SK-N-SH treated with all-trans-retinoic acid at 6 μM for 48 hours (cell line): ENCODE results near the gene HIP1.

Source experiments
- ATAC-seq: fragments of 200-7000 bp; cut with Tn5 transposase; 3 replicates; pipeline ENCODE4 v1.9.1; 2020; ENCODE audit warnings: mild to moderate bottlenecking, moderate library complexity
- ARNTL ChIP-seq: fragments of 450-650 bp; formaldehyde crosslinking; IDR thresholded peaks from 2 replicates; pipeline ENCODE4 v1.5.0; 2020; ENCODE audit warnings: low read depth, mild to moderate bottlenecking, moderate library complexity, borderline replicate concordance
- BACH2 ChIP-seq: fragments of 250-450 bp; sonication (Bioruptor Pico); IDR thresholded peaks from 2 replicates; pipeline ENCODE4 v1.9.0; 2021; ENCODE audit warnings: mild to moderate bottlenecking, borderline replicate concordance
- CREB5 ChIP-seq: fragments of 250-450 bp; sonication (Bioruptor Pico); IDR thresholded peaks from 2 replicates; pipeline ENCODE4 v1.5.1; 2020; ENCODE audit warnings: low read depth, mild to moderate bottlenecking, moderate library complexity
- CSDC2 ChIP-seq: fragments of 250-450 bp; sonication (Bioruptor Pico); IDR thresholded peaks from 2 replicates; pipeline ENCODE4 v1.5.0; 2020; ENCODE audit warnings: mild to moderate bottlenecking, moderate library complexity
- ESRRG ChIP-seq: fragments of 250-450 bp; sonication (Bioruptor Pico); IDR thresholded peaks from 2 replicates; pipeline ENCODE4 v1.6.1; 2021; ENCODE audit warnings: mild to moderate bottlenecking
- GLIS3 ChIP-seq: fragments of 250-450 bp; sonication (Bioruptor Pico); IDR thresholded peaks from 2 replicates; pipeline ENCODE4 v1.5.0; 2020; ENCODE audit warnings: mild to moderate bottlenecking, moderate library complexity
- ISL1 ChIP-seq: fragments of 250-450 bp; sonication (Bioruptor Pico); IDR thresholded peaks from 2 replicates; pipeline ENCODE4 v2.1.2; 2022; ENCODE audit warnings: mild to moderate bottlenecking, moderate library complexity
- OSR1 ChIP-seq: fragments of 250-450 bp; sonication (Bioruptor Pico); IDR thresholded peaks from 2 replicates; pipeline ENCODE4 v1.8.0; 2022; ENCODE audit warnings: moderate library complexity, mild to moderate bottlenecking, inconsistent platforms
- PATZ1 ChIP-seq: fragments of 250-450 bp; sonication (Bioruptor Pico); IDR thresholded peaks from 2 replicates; pipeline ENCODE4 v1.8.0; 2020; ENCODE audit warnings: mild to moderate bottlenecking, moderate library complexity, borderline replicate concordance
- POU6F1 ChIP-seq: fragments of 250-450 bp; sonication (Bioruptor Pico); IDR thresholded peaks from 2 replicates; pipeline ENCODE4 v1.8.0; 2021; ENCODE audit warnings: low read depth, mild to moderate bottlenecking, moderate library complexity, borderline replicate concordance
- PPARA ChIP-seq: fragments of 250-450 bp; sonication (Bioruptor Pico); IDR thresholded peaks from 2 replicates; pipeline ENCODE4 v1.5.0; 2020; ENCODE audit warnings: mild to moderate bottlenecking, borderline replicate concordance
- RARB ChIP-seq: fragments of 250-450 bp; sonication (Bioruptor Pico); IDR thresholded peaks from 2 replicates; pipeline ENCODE4 v1.8.0; 2021; ENCODE audit warnings: mild to moderate bottlenecking, moderate library complexity
- SNAI2 ChIP-seq: fragments of 250-450 bp; sonication (Bioruptor Pico); IDR thresholded peaks from 2 replicates; pipeline ENCODE4 v1.5.0; 2020; ENCODE audit warnings: mild to moderate bottlenecking, moderate library complexity
- TCF4 ChIP-seq: fragments of 250-450 bp; sonication (Bioruptor Pico); IDR thresholded peaks from 2 replicates; pipeline ENCODE4 v1.8.0; 2021; ENCODE audit warnings: mild to moderate bottlenecking, moderate library complexity, borderline replicate concordance
- TOX ChIP-seq: fragments of 250-450 bp; sonication (Bioruptor Pico); IDR thresholded peaks from 2 replicates; pipeline ENCODE4 v1.8.0; 2021; ENCODE audit warnings: mild to moderate bottlenecking, moderate library complexity, borderline replicate concordance
- TSHZ2 ChIP-seq: fragments of 250-450 bp; sonication (Bioruptor Pico); IDR thresholded peaks from 2 replicates; pipeline ENCODE4 v1.5.0; 2020; ENCODE audit warnings: mild to moderate bottlenecking, moderate library complexity
- ZC3H10 ChIP-seq: fragments of 250-450 bp; sonication (Bioruptor Pico); IDR thresholded peaks from 2 replicates; pipeline ENCODE4 v1.5.1; 2021; ENCODE audit warnings: mild to moderate bottlenecking, moderate library complexity
- ZFP3 ChIP-seq: fragments of 250-450 bp; sonication (Bioruptor Pico); IDR thresholded peaks from 2 replicates; pipeline ENCODE4 v1.5.0; 2020; ENCODE audit warnings: mild to moderate bottlenecking, moderate library complexity
- ZFP30 ChIP-seq: fragments of 450-650 bp; formaldehyde crosslinking; IDR thresholded peaks from 2 replicates; pipeline ENCODE4 v1.5.0; 2022; ENCODE audit warnings: mild to moderate bottlenecking, moderate library complexity
- ZNF565 ChIP-seq: fragments of 450-650 bp; formaldehyde crosslinking; conservative IDR thresholded peaks from 2 replicates; pipeline ENCODE4 v1.5.0; 2020; ENCODE audit warnings: low read depth, mild to moderate bottlenecking, moderate library complexity
- ZNF70 ChIP-seq: fragments of 450-650 bp; formaldehyde crosslinking; IDR thresholded peaks from 2 replicates; pipeline ENCODE4 v1.5.0; 2020; ENCODE audit warnings: mild to moderate bottlenecking, moderate library complexity
- ZNF8 ChIP-seq: fragments of 450-650 bp; formaldehyde crosslinking; IDR thresholded peaks from 2 replicates; pipeline ENCODE4 v1.5.0; 2020; ENCODE audit warnings: mild to moderate bottlenecking, moderate library complexity

Gene HIP1

GRCh38 chr7:75743455-75743859 lies 4.7 kb upstream of the HIP1 start:
- TF ChIP-seq ISL1 (CRISPR knock-in tag) (no peak), TSHZ2 (CRISPR knock-in tag) (no peak), TCF4 (CRISPR knock-in tag) (no peak), BACH2 (CRISPR knock-in tag) (no peak), ZNF70 (CRISPR knock-in tag) (no peak), ARNTL (no peak), GLIS3 (CRISPR knock-in tag) (no peak), PATZ1 (CRISPR knock-in tag) (no peak), SNAI2 (CRISPR knock-in tag) (no peak), CSDC2 (CRISPR knock-in tag) (no peak), ZNF8 (CRISPR knock-in tag) (no peak), ZFP3 (CRISPR knock-in tag) (no peak), TOX (CRISPR knock-in tag) (no peak), RARB (CRISPR knock-in tag) (no peak), ZNF565 (no peak), PPARA (CRISPR knock-in tag) (no peak), ZC3H10 (CRISPR knock-in tag) (no peak), ZFP30 (no peak), ESRRG (no peak), OSR1 (no peak)
- ATAC-seq = no peak

GRCh38 chr7:75740846-75741497 lies 2.2 kb upstream of the HIP1 start:
- no peak for ATAC-seq
- TF ChIP-seq ISL1 (CRISPR knock-in tag) (no peak), RARB (CRISPR knock-in tag) (no peak), ARNTL (no peak), ZNF70 (CRISPR knock-in tag) (no peak), OSR1 (no peak), ESRRG (no peak), PATZ1 (CRISPR knock-in tag) (no peak), BACH2 (CRISPR knock-in tag) (no peak), CREB5 (no peak), TOX (CRISPR knock-in tag) (no peak)

- no peak for ATAC-seq
- no peak for TF ChIP-seq ZFP30
- no peak for TF ChIP-seq GLIS3 (CRISPR knock-in tag)
- TF ChIP-seq PPARA (CRISPR knock-in tag) = no peak
- no peak for TF ChIP-seq CREB5
- TF ChIP-seq ZC3H10 (CRISPR knock-in tag) = no peak
- TF ChIP-seq POU6F1 (CRISPR knock-in tag) = no peak
- TF ChIP-seq ZFP3 (CRISPR knock-in tag) = no peak
- no peak for TF ChIP-seq BACH2 (CRISPR knock-in tag)
- no peak for TF ChIP-seq ZNF70 (CRISPR knock-in tag)
- TF ChIP-seq TSHZ2 (CRISPR knock-in tag) = no peak
Observed at GRCh38 chr7:75739796-75740672, 1.3 kb upstream of the HIP1 start.
